KMS-11 (cell line): ENCODE results near the gene EPC1.
"Not testable (repeated sequence)": the region's sequence is repeated elsewhere in the genome, so short reads cannot be mapped to it uniquely, and the experiment has no call there.

Experiments
- H2AFZ ChIP-seq: fragments of 200-600 bp; sonication (generic); 2 replicates; pipeline ENCODE4 v1.6.1; 2016; ENCODE audit warnings: antibody characterized with exemption, mixed run types, low read depth
- H3K27ac ChIP-seq: fragments of 200-600 bp; sonication (generic); 2 replicates; pipeline ENCODE4 v1.6.1; 2016; ENCODE audit warnings: mild to moderate bottlenecking, mixed run types
- H3K27me3 ChIP-seq: fragments of 200-600 bp; sonication (generic); 2 replicates; pipeline ENCODE4 v1.6.1; 2017; ENCODE audit warnings: mild to moderate bottlenecking, low read depth, mixed run types, moderate library complexity; ENCODE audit not compliant: insufficient read depth
- H3K36me3 ChIP-seq: fragments of 200-600 bp; sonication (generic); 2 replicates; pipeline ENCODE4 v1.6.1; 2017; ENCODE audit warnings: mild to moderate bottlenecking, mixed run types; ENCODE audit not compliant: insufficient read depth
- H3K4me1 ChIP-seq: fragments of 200-600 bp; sonication (generic); 2 replicates; pipeline ENCODE4 v1.6.1; 2016; ENCODE audit warnings: mild to moderate bottlenecking, low read depth, mixed run types; ENCODE audit not compliant: poor library complexity, severe bottlenecking
- H3K4me2 ChIP-seq: fragments of 200-600 bp; sonication (generic); 2 replicates; pipeline ENCODE4 v1.7.0; 2016; ENCODE audit warnings: mild to moderate bottlenecking, mixed run types
- H3K4me3 ChIP-seq: fragments of 200-600 bp; sonication (generic); IDR thresholded peaks from 2 replicates; pipeline ENCODE4 v1.6.1; 2017; ENCODE audit warnings: low read depth, low read length, mixed read lengths; ENCODE audit not compliant: insufficient read depth
- H3K79me2 ChIP-seq: fragments of 200-600 bp; sonication (generic); 2 replicates; pipeline ENCODE4 v1.6.1; 2016; ENCODE audit warnings: low read depth, mixed run types; ENCODE audit not compliant: insufficient read depth
- H3K9ac ChIP-seq: fragments of 200-600 bp; sonication (generic); 2 replicates; pipeline ENCODE4 v1.6.1; 2016; ENCODE audit warnings: mild to moderate bottlenecking, mixed run types
- H4K20me1 ChIP-seq: fragments of 200-600 bp; sonication (generic); 2 replicates; pipeline ENCODE4 v1.6.1; 2016; ENCODE audit warnings: mild to moderate bottlenecking, mixed run types; ENCODE audit not compliant: insufficient read depth
- CTCF ChIP-seq: fragments of 200-600 bp; sonication (generic); conservative IDR thresholded peaks from 2 replicates; pipeline ENCODE4 v1.6.1; 2017; ENCODE audit warnings: low read depth, mild to moderate bottlenecking, antibody characterized with exemption, low read length, moderate library complexity, mixed read lengths

The EPC1 gene

GRCh38 chr10:32229170-32229569, 117.8 kb downstream of the EPC1 start:
- TF ChIP-seq CTCF: no peak
- Histone ChIP-seq H2AFZ (no peak overlapping the region), H3K4me1 (no peaks in the 10 kb centered on the region), H4K20me1 (no peaks in the 10 kb centered on the region), H3K27me3 (no peaks in the 10 kb centered on the region), H3K36me3 (no peaks in the 10 kb centered on the region), H3K79me2 (no peaks in the 10 kb centered on the region), H3K27ac (no peak overlapping the region), H3K9ac (no peak overlapping the region), H3K4me3 (no peak overlapping the region), H3K4me2 (no peak overlapping the region)

GRCh38 chr10:32227802-32228201, 119.2 kb downstream of the EPC1 start:
- Histone ChIP-seq H3K4me2 (no peak overlapping the region), H3K27me3 (no peaks in the 10 kb centered on the region), H3K79me2 (no peaks in the 10 kb centered on the region), H3K27ac (no peak overlapping the region), H3K36me3 (no peaks in the 10 kb centered on the region), H2AFZ (no peak overlapping the region), H4K20me1 (no peaks in the 10 kb centered on the region), H3K4me1 (no peaks in the 10 kb centered on the region), H3K9ac (no peak overlapping the region), H3K4me3 (no peak overlapping the region)
- no peak for TF ChIP-seq CTCF

GRCh38 chr10:32226624-32227023, 120.3 kb downstream of the EPC1 start:
- H3K9ac ChIP-seq: no peak overlapping the region
- no peaks in the 10 kb centered on the region for H3K4me1 ChIP-seq
- no peak for TF ChIP-seq CTCF
- no peak overlapping the region for H3K27ac ChIP-seq
- no peaks in the 10 kb centered on the region for H3K27me3 ChIP-seq
- H2AFZ ChIP-seq: no peak overlapping the region
- no peaks in the 10 kb centered on the region for H3K79me2 ChIP-seq
- H3K4me3 ChIP-seq: no peak overlapping the region
- no peaks in the 10 kb centered on the region for H4K20me1 ChIP-seq
- no peak overlapping the region for H3K4me2 ChIP-seq
- H3K36me3 ChIP-seq: no peaks in the 10 kb centered on the region

GRCh38 chr10:32225976-32226375, 121.0 kb downstream of the EPC1 start:
- Histone ChIP-seq H3K79me2 (no peaks in the 10 kb centered on the region), H3K9ac (no peak overlapping the region), H4K20me1 (no peaks in the 10 kb centered on the region), H3K36me3 (no peaks in the 10 kb centered on the region), H3K27me3 (no peaks in the 10 kb centered on the region), H3K27ac (no peak overlapping the region), H2AFZ (no peak overlapping the region), H3K4me1 (no peaks in the 10 kb centered on the region), H3K4me3 (no peak overlapping the region), H3K4me2 (no peak overlapping the region)
- TF ChIP-seq CTCF: no peak

GRCh38 chr10:32222376-32222775, 124.6 kb downstream of the EPC1 start:
- not testable (repeated sequence) for H4K20me1 ChIP-seq, H3K4me2 ChIP-seq, H3K9ac ChIP-seq, H2AFZ ChIP-seq, H3K27me3 ChIP-seq, H3K36me3 ChIP-seq, H3K79me2 ChIP-seq, H3K4me3 ChIP-seq, H3K27ac ChIP-seq, H3K4me1 ChIP-seq

GRCh38 chr10:32219156-32219555, 127.8 kb downstream of the EPC1 start:
- H3K4me1 ChIP-seq, H2AFZ ChIP-seq, H4K20me1 ChIP-seq, H3K4me3 ChIP-seq, H3K27ac ChIP-seq, H3K79me2 ChIP-seq, H3K4me2 ChIP-seq, H3K9ac ChIP-seq, H3K36me3 ChIP-seq, H3K27me3 ChIP-seq: not testable (repeated sequence)

GRCh38 chr10:32218206-32219044, 128.5 kb downstream of the EPC1 start:
- not testable (repeated sequence) for H2AFZ ChIP-seq

More at GRCh38 chr10:32218206-32219044, 128.5 kb downstream of the EPC1 start:
- not testable (repeated sequence) for H3K27me3 ChIP-seq, H3K4me1 ChIP-seq, H3K79me2 ChIP-seq, H3K9ac ChIP-seq, H3K36me3 ChIP-seq, H3K4me2 ChIP-seq, H4K20me1 ChIP-seq, H3K4me3 ChIP-seq, H3K27ac ChIP-seq
